Ishikawa (cell line): Measurements from ENCODE around the gene KIF5B.

ENCODE experiments used
- CEBPB ChIP-seq: IDR thresholded peaks from 2 replicates; pipeline ENCODE4 v1.6.1; 2012
- CREB1 ChIP-seq: IDR thresholded peaks from 2 replicates; pipeline ENCODE4 v1.6.1; 2012; ENCODE audit warnings: low read depth
- EGR1 ChIP-seq: IDR thresholded peaks from 2 replicates; pipeline ENCODE4 v1.6.1; 2012
- EP300 ChIP-seq: IDR thresholded peaks from 2 replicates; pipeline ENCODE4 v1.6.1; 2012; ENCODE audit warnings: borderline replicate concordance
- FOXM1 ChIP-seq: IDR thresholded peaks from 2 replicates; pipeline ENCODE4 v1.6.1; 2012; ENCODE audit warnings: low read depth, borderline replicate concordance
- MAX ChIP-seq: IDR thresholded peaks from 2 replicates; pipeline ENCODE4 v1.6.1; 2012
- NFIC ChIP-seq: IDR thresholded peaks from 2 replicates; pipeline ENCODE4 v1.6.1; 2012
- RAD21 ChIP-seq: IDR thresholded peaks from 2 replicates; pipeline ENCODE4 v1.6.1; 2012; ENCODE audit warnings: low read depth
- REST ChIP-seq: IDR thresholded peaks from 2 replicates; pipeline ENCODE4 v1.6.1; 2012; ENCODE audit warnings: low read depth, mild to moderate bottlenecking
- TAF1 ChIP-seq: IDR thresholded peaks from 2 replicates; pipeline ENCODE4 v1.6.1; 2012; ENCODE audit warnings: low read depth, mild to moderate bottlenecking
- TCF12 ChIP-seq: IDR thresholded peaks from 2 replicates; pipeline ENCODE4 v1.6.1; 2012; ENCODE audit warnings: low read depth
- TEAD4 ChIP-seq: IDR thresholded peaks from 2 replicates; pipeline ENCODE4 v1.6.1; 2012
- USF1 ChIP-seq: IDR thresholded peaks from 2 replicates; pipeline ENCODE4 v1.6.1; 2012
- YY1 ChIP-seq: IDR thresholded peaks from 2 replicates; pipeline ENCODE4 v1.6.1; 2012; ENCODE audit warnings: low read depth
- ZBTB7A ChIP-seq: IDR thresholded peaks from 2 replicates; pipeline ENCODE4 v1.6.1; 2012; ENCODE audit warnings: low read depth

The KIF5B gene

GRCh38 chr10:32015386-32015785 is 40.8 kb downstream of the KIF5B start:
- TF ChIP-seq TEAD4, result no peak
- TF ChIP-seq NFIC, result no peak
- no peak for TF ChIP-seq TCF12
- no peak for TF ChIP-seq TAF1
- TF ChIP-seq FOXM1, result no peak
- no peak for TF ChIP-seq CEBPB
- TF ChIP-seq EP300, result no peak
- no peak for TF ChIP-seq REST
- no peak for TF ChIP-seq ZBTB7A
- no peak for TF ChIP-seq EGR1
- no peak for TF ChIP-seq YY1
- TF ChIP-seq CREB1, result no peak
- TF ChIP-seq RAD21, result no peak
- no peak for TF ChIP-seq MAX
- TF ChIP-seq USF1, result no peak

- TF ChIP-seq TAF1, result no peak
- no peak for TF ChIP-seq EGR1
- no peak for TF ChIP-seq YY1
- TF ChIP-seq ZBTB7A, result no peak
Observed at GRCh38 chr10:32007026-32007425, 49.2 kb downstream of the KIF5B start.

- no peak for TF ChIP-seq USF1
- TF ChIP-seq RAD21, result peak; percentile 37; the same call in 1 of the 2 replicates
Observed at GRCh38 chr10:32005050-32005449, 51.2 kb downstream of the KIF5B start.

GRCh38 chr10:32004161-32004591 is 52.0 kb downstream of the KIF5B start:
- TF ChIP-seq EGR1, result no peak
- TF ChIP-seq ZBTB7A, result no peak
- no peak for TF ChIP-seq REST
- TF ChIP-seq CEBPB, result no peak
- TF ChIP-seq MAX, result no peak
- no peak for TF ChIP-seq YY1
- TF ChIP-seq TAF1, result no peak
- TF ChIP-seq EP300, result no peak
- no peak for TF ChIP-seq FOXM1
- no peak for TF ChIP-seq CREB1
- no peak for TF ChIP-seq NFIC
- no peak for TF ChIP-seq USF1
- no peak for TF ChIP-seq TEAD4
- no peak for TF ChIP-seq RAD21
- TF ChIP-seq TCF12, result no peak

- TF ChIP-seq TCF12 (no peak), ZBTB7A (no peak), YY1 (no peak)
Observed at GRCh38 chr10:32002531-32002930, 53.7 kb downstream of the KIF5B start.

GRCh38 chr10:32000937-32001336 is 55.3 kb downstream of the KIF5B start:
- TF ChIP-seq TEAD4 (peak; percentile 44; the same call in 1 of the 2 replicates), TCF12 (no peak)

GRCh38 chr10:31999836-32000235 is 56.4 kb downstream of the KIF5B start:
- TF ChIP-seq TCF12 (no peak), CREB1 (no peak), MAX (no peak), TAF1 (no peak), ZBTB7A (no peak), EGR1 (no peak)
